Right lung (tissue), 5 donors: ENCODE data around the gene ELMOD1. TPM values are rescaled to one million over a fixed set of nuclear protein-coding genes. Genes with fewer than 3 reads are reported as not detected.

Experiments
- DNase-seq, 2 donors: peaks; one replicate each; pipeline ENCODE4 v3.0.0-alpha.2; 2013
- polyA plus RNA-seq, 5 donors: library from polyadenylated mRNA; unstranded; fragments of 120-200 nt; gene quantifications; one replicate each; pipeline versions ENCODE4 v1.2.1 to v1.2.3, GENCODE V29; 2013; ENCODE audit warnings: inconsistent platforms in 1 of 5, low replicate concordance in 1 of 5; ENCODE audit not compliant: insufficient read length in 5 of 5, insufficient read depth in 1 of 5

The ELMOD1 gene
- polyA plus RNA-seq, 5 donors = 3.8 to 7.9 (median 6.1) TPM

DNA sequence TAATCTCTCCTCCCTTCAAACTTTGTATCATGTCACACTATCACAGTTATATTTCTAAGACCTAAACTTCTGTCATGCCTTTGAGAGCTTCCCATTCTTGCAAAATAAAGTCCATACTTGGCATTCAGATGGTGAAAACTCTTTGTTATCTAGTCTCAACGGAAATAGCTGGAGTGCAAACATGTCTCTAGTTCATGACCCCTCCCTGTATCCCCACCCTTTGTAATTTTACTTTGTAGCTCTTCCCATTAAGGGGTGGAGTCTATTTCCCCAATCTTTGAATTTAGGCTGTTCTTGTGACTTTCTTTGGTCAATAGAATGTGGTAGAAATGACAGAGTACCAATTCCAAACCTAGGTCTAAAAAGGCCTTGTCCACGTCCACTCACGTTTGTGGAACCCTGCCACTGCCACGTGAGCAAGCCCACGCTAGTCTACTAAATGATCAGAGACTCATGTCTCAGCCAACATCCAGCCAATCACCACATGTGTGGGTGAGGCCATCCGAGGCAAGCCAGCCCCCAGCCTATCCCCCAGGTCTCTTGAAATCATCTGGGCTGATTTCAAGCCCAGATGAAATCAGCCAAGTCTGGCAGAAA lies 97.5 kb downstream of the ELMOD1 start:
- no peak for DNase-seq

DNA sequence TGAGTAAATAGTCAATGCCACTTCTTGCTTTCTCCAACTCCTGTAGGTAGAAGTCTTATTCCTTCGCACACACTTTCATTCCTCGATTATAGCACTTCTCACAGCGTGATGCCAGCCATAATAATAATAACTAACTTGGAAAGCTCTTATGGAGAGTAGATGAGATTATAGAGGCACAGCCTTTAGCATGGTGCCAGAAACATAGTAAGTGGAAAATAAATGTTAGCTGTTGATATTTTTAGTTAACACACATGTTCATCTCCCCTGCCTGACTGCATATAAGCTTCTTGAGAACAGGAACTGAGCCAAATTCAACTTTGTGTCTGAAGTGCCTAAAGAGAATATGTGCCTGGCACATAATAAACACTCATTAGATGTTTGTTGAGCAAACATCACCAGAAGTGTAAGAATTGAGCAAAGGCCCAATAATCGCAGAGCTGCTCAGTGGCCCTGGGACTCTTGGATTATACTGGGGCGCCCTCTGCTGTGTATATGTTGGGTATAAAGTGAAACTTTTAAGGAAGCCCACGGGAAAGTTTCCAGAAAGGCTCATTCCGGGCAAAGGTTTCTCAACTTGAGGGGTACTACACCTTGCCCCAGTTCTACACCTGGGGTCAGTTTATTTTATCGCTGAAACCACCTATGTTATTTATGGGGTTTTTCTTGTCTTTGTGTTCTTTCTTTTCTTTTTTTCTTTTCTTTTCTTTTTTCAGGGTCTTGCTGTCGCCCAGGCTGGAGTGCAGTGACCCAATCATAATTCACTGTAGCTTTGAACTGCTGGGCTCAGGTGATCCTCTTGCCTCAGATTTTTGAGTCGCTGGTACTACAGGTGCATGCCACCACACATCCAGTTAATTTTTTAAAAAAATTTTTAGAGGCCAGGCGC lies 98.6 kb downstream of the ELMOD1 start:
- DNase-seq = peak; percentile 76 to 84

DNA sequence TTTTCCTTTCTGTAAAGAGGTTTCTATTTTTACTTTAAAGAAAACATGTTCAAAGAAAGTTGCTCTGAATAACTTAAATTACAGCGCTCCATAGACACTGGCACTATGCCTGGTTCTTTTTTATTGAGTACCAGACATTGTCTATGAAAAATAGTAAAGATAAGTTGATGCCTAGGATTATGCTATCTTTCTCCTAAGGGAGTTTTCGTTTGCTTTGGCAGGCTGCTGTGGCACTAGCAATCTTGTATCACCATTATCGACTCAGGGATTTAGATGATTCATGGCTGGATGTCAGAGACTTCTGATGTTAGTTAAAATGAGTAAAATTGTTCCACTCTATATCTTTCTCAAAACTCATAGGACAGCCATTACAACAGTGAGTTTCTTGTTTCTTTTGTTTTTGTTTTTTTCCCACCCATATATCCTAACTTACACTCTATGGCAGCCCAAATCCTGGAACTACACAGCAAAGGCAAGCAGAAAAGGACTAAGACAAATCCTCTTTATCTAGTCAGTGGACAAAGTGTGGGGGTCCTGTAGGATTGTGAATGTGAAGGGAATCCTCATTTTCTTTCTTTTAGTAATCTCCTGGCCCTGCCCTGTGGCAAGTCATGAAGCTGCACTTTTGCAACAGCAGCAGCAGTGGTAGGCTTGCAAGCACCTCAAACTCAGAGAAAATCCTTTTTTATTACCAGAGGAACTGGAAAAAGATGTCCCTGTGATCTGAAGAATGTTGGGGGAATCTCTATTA lies 100.2 kb downstream of the ELMOD1 start:
- no peak for DNase-seq

DNA sequence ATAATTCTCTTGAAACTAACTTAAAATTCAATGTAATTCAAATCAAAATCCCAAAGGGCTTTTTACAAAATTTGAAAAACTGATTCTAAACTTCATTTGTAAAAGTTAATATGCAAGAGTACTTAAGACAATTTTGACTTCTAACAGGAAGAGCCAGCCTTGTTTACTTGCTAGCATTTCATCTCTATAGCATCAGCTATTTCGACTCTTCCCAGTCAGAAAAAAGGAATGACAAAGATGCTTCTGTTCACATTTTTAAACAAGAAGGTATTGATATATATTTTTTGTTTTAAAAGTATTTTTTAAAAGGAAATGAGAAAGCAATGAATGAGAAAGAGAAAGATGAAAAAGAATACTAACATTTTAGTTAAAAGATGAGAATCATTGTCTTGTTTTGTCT lies 104.5 kb downstream of the ELMOD1 start:
- DNase-seq = no peak

DNA sequence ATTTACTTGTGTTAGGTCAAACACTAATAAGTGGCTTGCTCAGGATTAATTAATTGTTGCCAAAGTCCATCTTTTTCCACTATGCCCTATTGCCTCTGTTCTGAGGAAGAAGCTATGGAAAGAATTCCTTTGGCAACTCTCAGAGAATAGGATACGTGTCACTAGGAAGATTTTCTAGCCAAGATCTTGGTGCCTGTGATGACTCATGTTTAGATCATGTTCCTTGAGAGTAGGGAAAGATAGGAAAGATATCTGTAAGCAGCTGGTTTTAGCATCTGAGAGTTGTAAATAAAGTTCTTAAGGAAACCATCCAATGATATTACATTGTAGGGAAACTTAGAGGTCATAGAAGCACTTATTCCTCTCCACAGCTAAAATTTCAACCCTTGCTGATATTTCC lies 105.2 kb downstream of the ELMOD1 start:
- DNase-seq = no peak

DNA sequence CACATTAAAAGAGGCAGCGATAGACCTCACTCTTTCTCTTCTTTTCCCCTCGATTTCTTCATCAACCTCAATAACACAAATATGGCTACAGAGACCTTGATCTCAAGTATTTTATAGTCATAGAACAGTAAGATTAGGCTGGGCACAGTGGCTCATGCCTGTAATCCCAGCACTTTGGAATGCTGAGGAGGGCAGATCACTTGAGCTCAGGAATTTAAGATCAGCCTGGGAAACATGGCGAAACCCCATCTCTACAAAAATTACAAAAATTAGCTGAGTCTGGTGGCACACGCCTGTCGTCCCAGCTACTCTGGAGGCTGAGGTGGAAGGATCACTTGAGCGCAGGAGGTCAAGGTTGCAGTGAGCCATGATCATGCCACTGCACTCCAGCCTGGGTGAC lies 106.3 kb downstream of the ELMOD1 start:
- no peak for DNase-seq

DNA sequence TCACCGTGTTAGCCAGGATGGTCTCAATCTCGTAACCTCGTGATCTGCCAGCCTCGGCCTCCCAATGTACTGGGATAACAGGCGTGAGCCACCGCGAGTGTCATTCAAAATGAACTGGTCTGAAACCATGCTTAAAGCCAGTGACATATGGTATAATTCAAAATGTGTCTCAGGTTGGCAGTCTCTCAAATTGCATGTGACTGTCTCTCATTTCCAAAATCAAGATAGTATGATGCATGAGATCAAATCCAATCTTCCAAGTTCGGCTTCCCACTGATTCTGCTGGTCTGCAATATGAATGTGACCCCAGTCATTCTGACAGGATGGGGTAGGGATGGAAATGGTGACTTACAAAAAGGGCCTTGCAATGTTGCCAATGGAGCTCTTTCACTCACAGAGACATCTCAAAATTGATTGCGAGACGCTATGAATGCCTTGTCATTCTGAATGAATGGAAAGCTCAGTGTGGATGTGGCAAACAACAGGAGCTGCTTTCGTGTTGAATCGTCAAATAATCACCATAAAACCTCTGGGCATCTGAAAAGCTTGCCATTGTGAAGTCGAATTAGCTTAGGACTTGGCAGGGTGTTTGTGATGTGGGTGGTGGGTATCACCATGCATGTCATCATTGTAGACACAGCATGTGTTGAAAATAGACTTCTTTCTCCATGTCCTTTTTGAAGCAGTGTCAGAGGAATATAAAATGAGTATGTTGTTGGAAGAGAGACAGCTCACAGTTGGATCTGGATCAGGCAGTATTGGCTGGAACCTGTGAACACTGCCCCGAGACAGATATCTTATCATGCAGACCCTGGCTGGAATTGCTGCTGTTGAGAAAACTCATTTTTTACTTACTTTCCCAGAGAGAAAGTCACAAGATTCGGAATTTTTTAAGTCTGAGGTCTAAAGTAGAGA lies 108.7 kb downstream of the ELMOD1 start:
- DNase-seq = no peak

DNA sequence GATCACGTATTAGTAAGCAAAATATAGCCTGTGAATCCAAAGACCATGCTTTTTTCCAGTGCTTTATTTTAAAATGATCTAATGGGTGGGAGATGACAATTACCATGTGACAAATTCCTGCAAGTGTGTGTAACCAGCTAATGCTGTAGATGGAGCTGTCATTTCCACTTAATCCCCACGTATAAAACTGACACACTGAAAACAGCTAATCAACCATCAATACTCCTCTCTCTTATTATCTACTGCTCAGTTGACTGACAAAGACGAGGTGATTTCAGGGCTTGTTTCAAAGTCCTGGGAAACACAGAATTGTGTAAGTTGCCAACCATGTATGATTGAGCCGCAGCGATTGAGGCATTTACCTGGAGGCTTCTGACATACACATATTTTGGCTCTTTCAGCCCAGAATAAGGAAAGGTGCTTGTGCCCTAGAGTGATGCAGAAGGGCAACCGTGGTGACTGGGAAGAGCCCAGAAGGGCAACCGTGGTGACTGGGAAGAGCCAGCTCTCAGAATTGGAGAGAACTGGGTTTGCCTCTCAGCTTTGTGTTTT lies 111.2 kb downstream of the ELMOD1 start:
- no peak for DNase-seq

DNA sequence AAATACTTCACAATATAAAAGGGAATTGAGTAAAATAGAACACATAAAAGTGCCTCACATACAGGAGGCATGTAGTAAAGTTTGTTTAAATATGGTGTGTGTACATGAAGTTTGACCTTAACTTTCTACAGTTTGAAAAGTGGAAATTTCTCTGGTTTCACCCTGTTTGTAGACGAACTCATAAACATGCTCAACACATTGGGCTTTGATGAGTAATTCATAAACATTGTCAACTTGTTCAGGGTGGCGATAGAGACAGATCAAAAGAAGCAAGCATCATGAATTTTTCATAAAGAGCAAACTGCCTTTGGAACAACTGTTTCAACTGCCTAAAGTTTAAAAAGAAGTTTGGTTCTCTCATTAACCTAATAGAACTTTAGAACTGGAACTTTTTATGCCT lies 111.8 kb downstream of the ELMOD1 start:
- no peak for DNase-seq

DNA sequence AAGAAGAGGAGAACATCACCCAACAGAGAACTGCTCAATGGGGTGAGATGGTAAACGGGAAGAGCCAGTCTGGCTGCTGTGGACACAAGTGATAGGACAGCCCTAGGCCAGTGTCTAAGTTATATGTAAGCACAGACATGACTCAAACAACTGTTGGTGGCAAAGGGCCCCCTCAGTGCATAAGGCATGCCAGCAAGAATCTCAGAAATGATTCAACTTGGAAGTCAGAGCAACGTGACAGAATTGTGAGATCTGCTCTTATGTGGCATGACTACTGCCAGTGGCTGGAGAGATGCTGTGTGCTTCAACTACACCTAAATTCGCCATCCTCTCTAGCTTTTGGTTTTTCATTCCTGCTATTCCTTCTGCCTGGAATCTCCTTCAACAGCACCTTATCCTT lies 113.5 kb downstream of the ELMOD1 start:
- no peak for DNase-seq

DNA sequence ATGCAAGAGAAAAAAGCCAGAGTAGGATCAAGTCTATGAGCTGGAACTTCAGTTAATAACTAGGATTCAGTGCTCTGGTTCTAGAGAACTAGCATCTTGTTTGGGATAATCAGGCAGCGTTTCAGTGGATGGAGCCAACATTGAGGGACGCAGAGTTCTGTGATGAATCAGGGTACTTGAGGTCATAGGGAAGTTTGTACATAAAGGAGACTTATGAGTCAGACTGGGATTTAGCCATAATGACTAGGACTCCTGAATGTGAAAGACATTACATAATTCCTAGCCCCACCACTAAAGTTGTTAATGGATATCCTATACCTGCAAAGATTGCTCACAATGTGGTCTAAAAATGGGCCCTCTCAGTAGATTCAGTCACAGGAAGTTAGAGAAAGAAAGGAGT lies 114.1 kb downstream of the ELMOD1 start:
- no peak for DNase-seq

DNA sequence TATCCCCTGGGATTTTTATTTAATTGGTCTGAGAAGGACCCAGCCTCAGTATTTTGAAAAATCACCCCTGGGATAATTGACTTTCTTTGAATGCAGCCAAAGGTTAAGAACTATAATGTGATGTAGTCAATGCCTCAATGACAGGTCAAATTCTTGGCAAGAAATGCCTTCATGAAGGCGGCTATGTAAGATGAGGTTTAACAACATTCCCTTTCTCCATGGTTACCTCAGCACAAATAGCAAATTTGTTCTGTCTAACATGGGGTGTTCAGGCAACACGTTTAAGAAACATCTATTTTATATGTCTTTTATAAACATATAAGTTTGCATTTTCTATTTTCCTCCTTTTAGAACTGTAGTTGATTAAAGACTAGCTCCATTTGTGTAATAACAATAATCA lies 115.6 kb downstream of the ELMOD1 start:
- DNase-seq = no peak

DNA sequence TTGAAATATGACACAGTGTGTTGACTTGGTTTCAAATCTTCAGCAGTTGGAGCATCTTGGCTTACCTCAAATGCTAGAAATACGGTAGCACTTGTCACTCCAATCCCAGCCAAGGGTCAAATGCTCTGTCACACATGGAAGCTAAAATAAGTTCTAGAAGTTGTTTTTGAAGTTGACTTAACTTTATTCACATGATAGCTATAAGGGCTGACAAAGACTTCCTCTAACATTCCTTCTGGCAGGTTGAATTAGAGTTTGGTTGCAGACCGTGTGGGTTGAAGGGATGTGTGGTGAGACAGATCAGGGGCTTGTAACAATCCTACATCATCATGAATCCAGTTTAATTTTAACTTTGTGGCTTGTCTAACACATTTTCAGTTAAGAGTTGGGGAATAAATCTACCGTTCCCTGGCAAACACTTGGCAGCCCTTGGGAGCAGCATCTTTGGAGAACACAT lies 116.3 kb downstream of the ELMOD1 start:
- no peak for DNase-seq

DNA sequence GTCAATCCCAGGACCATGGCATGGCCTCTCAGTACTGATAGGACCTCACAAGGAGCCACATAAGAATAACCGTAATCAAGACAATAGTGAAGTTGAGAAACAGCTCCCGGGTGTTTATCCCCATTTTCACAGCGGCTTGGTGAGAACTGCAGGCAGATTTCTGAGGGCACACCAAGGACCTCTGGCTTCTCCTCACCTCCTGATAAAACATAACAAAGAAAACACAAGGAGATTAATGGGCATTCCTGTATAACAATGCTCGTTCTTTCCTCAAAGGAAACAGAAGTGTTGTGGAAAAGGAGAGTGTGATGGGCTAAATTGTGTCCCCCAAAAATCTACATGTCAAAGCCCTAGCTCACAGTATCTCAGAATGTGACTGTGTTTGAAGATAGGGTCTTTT lies 116.9 kb downstream of the ELMOD1 start:
- DNase-seq = no peak

DNA sequence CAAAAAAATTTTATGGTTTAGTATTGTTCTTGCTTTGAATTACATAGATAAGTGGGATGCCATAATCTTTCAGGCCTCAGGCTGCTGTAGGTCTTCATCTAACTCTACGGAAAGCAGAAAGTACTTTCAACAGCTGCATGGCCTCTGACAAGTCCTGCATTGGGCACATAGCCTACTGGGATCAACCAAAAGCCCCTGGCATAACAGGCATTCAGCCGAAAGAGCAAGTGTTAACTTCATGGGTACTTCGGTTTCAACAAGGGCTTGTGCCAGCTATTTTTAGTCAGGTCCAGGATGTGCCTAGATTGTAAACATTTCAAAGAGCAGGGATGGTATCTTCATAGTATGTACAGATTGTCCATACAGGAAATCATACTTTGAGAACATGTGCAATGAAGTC lies 117.8 kb downstream of the ELMOD1 start:
- DNase-seq = no peak

DNA sequence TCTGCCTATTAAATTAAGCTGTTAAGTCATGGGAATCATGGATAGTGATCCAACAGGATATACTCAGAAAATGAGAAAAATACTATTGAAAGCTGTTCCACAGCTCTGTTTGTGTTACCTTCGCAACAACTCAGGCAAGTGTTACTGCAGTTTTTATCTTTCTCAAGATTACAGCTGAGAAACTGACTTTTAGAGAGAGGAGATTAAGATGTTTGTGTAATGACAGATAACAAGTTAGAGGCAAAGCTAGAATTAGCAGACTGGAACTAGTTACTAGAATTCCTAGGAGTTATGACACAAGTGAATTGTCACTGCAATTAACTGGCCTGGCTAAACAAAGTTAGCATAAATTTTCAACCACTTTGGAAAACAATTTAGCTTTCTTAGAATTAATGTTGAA lies 119.4 kb downstream of the ELMOD1 start:
- no peak for DNase-seq

DNA sequence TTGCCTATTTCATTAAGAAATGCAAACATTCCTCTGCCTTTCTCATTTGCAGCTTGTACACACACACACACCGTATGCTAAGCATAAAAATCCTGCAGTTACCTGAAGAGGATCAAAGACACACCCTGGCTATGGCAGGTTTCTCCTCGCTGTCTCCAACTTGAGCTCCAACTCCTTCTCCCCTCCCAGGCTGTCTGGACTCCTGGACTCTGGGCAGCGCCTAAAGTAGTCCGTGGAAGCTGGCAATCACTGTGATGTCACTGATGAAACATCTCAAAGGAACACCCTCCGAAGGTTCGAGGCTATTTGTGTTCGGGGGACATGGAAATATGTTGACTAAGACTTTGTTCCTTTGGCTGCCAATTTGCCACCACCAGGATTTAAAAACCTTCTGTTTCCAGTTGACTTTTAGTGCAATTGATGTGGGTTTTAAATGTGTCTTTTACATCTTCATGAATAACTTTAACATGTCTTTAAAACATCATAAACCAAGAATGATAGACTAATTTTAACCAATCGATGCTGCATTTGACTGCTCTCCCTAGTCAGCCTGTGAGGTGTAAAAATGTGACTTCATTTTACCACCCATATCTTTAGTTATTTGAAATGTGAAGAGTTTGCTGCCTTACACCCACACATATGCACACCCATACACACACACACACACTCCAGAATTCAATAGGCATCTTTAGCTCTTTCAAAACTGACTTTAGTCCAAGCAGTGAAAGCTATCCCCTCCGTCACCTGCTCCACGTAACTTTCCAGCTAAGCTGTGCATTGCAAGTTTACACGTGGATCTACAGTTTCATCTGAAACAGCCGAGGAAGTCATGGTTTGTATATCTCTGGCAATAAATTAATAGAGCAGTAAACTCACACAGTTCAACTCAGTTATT lies 121.2 kb downstream of the ELMOD1 start, which contains the start of gene SLN:
Gene SLN (minus strand): TSS at position 196 of the 895 bp plus-strand sequence.
- DNase-seq = no peak

DNA sequence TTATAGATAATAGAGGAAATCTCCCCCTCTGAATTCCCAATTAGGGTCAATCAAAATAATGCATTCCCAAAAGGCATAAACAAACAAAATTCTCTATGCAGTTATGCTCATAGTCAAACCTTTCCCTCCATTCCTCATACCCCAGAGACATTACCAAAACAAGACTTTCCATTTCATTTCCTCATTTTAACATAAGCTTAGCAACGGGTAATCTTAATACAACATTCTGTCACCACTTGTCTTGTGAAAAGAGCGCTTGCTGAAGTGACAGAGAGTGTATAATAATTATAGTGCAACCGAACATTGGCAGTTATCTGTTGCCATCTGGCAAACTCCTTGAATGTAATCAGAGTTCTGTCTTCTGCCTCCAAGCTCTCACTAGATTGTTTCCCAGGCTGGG lies 122.1 kb downstream of the ELMOD1 start:
- DNase-seq = no peak
